Ishikawa (cell line): Measurements from ENCODE around the gene ZBTB46.

ENCODE experiments used
- CEBPB ChIP-seq: IDR thresholded peaks from 2 replicates; pipeline ENCODE4 v1.6.1; 2012
- CREB1 ChIP-seq: IDR thresholded peaks from 2 replicates; pipeline ENCODE4 v1.6.1; 2012; ENCODE audit warnings: low read depth
- EGR1 ChIP-seq: IDR thresholded peaks from 2 replicates; pipeline ENCODE4 v1.6.1; 2012
- EP300 ChIP-seq: IDR thresholded peaks from 2 replicates; pipeline ENCODE4 v1.6.1; 2012; ENCODE audit warnings: borderline replicate concordance
- FOXM1 ChIP-seq: IDR thresholded peaks from 2 replicates; pipeline ENCODE4 v1.6.1; 2012; ENCODE audit warnings: low read depth, borderline replicate concordance
- MAX ChIP-seq: IDR thresholded peaks from 2 replicates; pipeline ENCODE4 v1.6.1; 2012
- NFIC ChIP-seq: IDR thresholded peaks from 2 replicates; pipeline ENCODE4 v1.6.1; 2012
- RAD21 ChIP-seq: IDR thresholded peaks from 2 replicates; pipeline ENCODE4 v1.6.1; 2012; ENCODE audit warnings: low read depth
- REST ChIP-seq: IDR thresholded peaks from 2 replicates; pipeline ENCODE4 v1.6.1; 2012; ENCODE audit warnings: low read depth, mild to moderate bottlenecking
- TAF1 ChIP-seq: IDR thresholded peaks from 2 replicates; pipeline ENCODE4 v1.6.1; 2012; ENCODE audit warnings: low read depth, mild to moderate bottlenecking
- TCF12 ChIP-seq: IDR thresholded peaks from 2 replicates; pipeline ENCODE4 v1.6.1; 2012; ENCODE audit warnings: low read depth
- TEAD4 ChIP-seq: IDR thresholded peaks from 2 replicates; pipeline ENCODE4 v1.6.1; 2012
- USF1 ChIP-seq: IDR thresholded peaks from 2 replicates; pipeline ENCODE4 v1.6.1; 2012
- YY1 ChIP-seq: IDR thresholded peaks from 2 replicates; pipeline ENCODE4 v1.6.1; 2012; ENCODE audit warnings: low read depth
- ZBTB7A ChIP-seq: IDR thresholded peaks from 2 replicates; pipeline ENCODE4 v1.6.1; 2012; ENCODE audit warnings: low read depth

The ZBTB46 gene

GRCh38 chr20:63733117-63733516 is 97.9 kb downstream of the ZBTB46 start:
- TF ChIP-seq EP300 (no peak), TCF12 (no peak), ZBTB7A (no peak), YY1 (no peak), REST (no peak), TEAD4 (no peak), MAX (no peak), FOXM1 (no peak), EGR1 (no peak), CEBPB (no peak), TAF1 (no peak), NFIC (no peak)

GRCh38 chr20:63732118-63733095 is 98.7 kb downstream of the ZBTB46 start:
- no peak for TF ChIP-seq REST
- TF ChIP-seq CREB1, result no peak
- TF ChIP-seq TCF12, result no peak

GRCh38 chr20:63731410-63731809 is 99.7 kb downstream of the ZBTB46 start:
- TF ChIP-seq MAX, result no peak

GRCh38 chr20:63718996-63719395 is 112.1 kb downstream of the ZBTB46 start:
- TF ChIP-seq EGR1 (no peak), YY1 (no peak), CREB1 (no peak), CEBPB (no peak), EP300 (no peak), TEAD4 (no peak), USF1 (no peak), REST (no peak), ZBTB7A (no peak), TCF12 (no peak), FOXM1 (no peak), NFIC (no peak), MAX (no peak), RAD21 (no peak)

- TF ChIP-seq USF1, result no peak
- no peak for TF ChIP-seq TCF12
- TF ChIP-seq CREB1, result no peak
- TF ChIP-seq YY1, result no peak
- TF ChIP-seq ZBTB7A, result no peak
- TF ChIP-seq FOXM1, result no peak
- TF ChIP-seq NFIC, result no peak
- no peak for TF ChIP-seq MAX
- no peak for TF ChIP-seq TAF1
- TF ChIP-seq RAD21, result no peak
- TF ChIP-seq TEAD4, result no peak
These were observed 116.2 kb downstream of the ZBTB46 start for GRCh38 chr20:63714858-63715257.
